ENCODE results near the gene TECPR2. TPM values are rescaled to one million over a fixed set of nuclear protein-coding genes. Genes with fewer than 3 reads are reported as not detected.

TECPR2 gene
- total RNA-seq, 6 donors from 2014 or later, result 16.3 to 71.2 (median 24.6) TPM

DNA sequence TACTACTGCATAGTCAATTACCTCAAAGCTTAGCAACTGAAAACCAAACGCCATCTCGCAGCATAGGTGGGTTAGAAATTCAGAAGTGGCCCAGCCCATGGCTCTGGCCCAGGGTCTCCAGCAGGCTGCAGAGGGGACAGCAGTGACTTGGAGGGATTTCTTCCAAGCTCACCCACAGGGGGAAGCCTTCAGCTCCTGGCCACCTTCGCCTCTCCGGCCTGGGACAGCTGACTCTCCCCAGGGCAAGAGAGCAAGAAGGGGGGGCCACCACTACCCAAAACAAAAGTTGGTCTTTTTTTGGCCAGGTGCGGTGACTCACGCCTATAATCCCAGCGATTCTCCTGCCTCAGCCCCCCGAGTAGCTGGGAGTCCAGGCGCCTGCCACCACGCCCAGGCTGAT, 179.0 kb downstream of the TECPR2 start:
- no peak overlapping the region for H3K27ac ChIP-seq
- no peak for DNase-seq
- H3K27me3 ChIP-seq, result peaks cover 0 to 23% (median 14%) of the 10 kb centered on the region in 4 donors
- ATAC-seq (ENCODE audit: low FRiP score in 2 of 2), result no peak
- peaks cover 10 to 33% (median 16%) of the 10 kb centered on the region in 4 donors for H3K4me1 ChIP-seq
- WGBS, 2 donors, result 91 to 93% methylated on average over 8 to 10 of the region's 10 CpGs
- H3K36me3 ChIP-seq, result no peaks in the 10 kb centered on the region
- H3K9me3 ChIP-seq, result no peaks in the 10 kb centered on the region
- H3K4me3 ChIP-seq, result no peak overlapping the region
- TF ChIP-seq, protein P1, sequence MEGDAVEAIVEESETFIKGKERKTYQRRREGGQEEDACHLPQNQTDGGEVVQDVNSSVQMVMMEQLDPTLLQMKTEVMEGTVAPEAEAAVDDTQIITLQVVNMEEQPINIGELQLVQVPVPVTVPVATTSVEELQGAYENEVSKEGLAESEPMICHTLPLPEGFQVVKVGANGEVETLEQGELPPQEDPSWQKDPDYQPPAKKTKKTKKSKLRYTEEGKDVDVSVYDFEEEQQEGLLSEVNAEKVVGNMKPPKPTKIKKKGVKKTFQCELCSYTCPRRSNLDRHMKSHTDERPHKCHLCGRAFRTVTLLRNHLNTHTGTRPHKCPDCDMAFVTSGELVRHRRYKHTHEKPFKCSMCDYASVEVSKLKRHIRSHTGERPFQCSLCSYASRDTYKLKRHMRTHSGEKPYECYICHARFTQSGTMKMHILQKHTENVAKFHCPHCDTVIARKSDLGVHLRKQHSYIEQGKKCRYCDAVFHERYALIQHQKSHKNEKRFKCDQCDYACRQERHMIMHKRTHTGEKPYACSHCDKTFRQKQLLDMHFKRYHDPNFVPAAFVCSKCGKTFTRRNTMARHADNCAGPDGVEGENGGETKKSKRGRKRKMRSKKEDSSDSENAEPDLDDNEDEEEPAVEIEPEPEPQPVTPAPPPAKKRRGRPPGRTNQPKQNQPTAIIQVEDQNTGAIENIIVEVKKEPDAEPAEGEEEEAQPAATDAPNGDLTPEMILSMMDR (IDR thresholded peaks at IDR 0.05), result no peak
- TF ChIP-seq POLR2A (IDR thresholded peaks at IDR 0.05), result no peak
- TF ChIP-seq POLR2AphosphoS5 (IDR thresholded peaks at IDR 0.05), result no peak
- TF ChIP-seq EP300 (IDR thresholded peaks at IDR 0.05), result no peak

DNA sequence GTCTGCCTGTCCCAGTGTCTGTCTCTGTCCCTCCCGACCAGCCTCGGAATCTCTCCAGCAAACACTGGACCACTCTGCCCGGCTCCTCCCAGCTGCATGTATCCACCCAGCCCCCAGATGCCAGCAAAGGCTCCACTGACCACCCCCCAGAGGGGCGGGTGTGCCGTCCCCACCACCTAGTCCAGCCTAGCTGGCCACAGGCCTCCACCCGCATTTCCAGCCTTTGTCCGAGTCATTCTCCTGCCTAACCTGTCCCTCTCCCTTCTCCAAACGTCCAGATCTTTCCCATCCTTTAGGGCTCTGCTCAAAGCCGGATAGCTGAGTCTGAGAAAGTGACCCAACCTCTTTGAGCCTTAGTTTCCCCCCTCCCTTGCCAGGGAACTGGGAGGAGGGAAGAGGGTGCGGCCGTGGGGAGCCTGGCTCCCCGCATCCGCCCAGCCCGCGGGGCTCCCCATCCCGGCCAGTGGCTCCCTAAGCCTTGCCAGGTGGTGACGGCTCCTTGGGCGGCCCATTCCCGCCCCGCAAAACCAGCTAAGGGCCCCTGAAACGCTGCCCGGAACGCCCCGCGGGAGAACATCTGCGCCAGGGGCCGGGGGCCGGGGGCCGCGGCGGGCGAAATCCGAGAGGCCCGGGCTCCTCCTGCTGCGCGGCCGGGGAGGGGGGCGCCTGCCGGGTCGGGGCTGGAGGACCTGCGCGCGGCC, 181.5 kb downstream of the TECPR2 start:
- DNase-seq (no peak), ATAC-seq (ENCODE audit: low FRiP score in 2 of 2) (peak in 1 of 2 donors; percentile 47)
- WGBS, 2 donors, result 57 to 73% methylated on average over 6 to 15 of the region's 43 CpGs

DNA sequence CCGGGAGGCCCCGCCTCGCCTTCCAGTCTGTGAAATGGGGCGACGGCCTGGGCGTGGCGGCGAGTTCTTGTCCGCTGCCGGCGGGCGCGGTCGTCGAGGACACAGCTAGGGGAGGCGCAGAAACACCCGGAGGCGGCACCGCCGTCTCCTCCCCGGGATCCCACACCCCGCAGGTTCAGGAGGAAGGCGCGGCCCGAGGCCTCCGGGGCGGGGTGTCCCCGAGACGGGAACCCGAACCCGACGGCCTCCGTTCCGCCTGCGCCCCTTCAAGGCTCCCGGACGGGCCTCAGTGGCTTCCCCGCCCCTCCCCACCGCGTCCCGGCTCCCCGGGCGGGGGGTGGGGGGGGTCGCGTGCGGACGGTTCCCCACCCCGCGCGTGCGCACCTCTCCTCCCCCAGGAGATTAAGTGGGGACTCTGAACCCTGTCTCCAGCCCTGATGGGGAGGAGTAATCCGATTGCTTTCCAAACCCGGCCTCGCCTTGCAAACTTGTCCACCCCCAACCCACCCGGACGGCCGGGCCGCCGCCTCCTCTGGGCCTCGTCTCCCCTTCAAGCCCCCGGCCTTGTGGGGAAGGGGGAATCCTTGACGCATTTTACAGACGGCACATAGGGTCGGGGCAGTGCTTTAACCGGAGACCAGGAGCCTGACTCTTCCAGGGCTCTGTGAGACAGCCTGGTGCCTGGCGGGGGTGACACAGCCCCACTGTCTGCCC, 182.2 kb downstream of the TECPR2 start:
- TF ChIP-seq, protein P1 (IDR thresholded peaks at IDR 0.05), result no peak
- no peak for TF ChIP-seq POLR2A (IDR thresholded peaks at IDR 0.05)
- TF ChIP-seq POLR2AphosphoS5 (IDR thresholded peaks at IDR 0.05), result no peak
- no peak for TF ChIP-seq EP300 (IDR thresholded peaks at IDR 0.05)
- peak in 1 of 2 donors; percentile 81 for ATAC-seq (ENCODE audit: low FRiP score in 2 of 2)
- H3K27me3 ChIP-seq, result peaks cover 0 to 23% (median 14%) of the 10 kb centered on the region in 4 donors
- WGBS, 2 donors, result 7 to 22% methylated on average over 25 to 40 of the region's 66 CpGs
- H3K4me3 ChIP-seq, result peak overlapping the region in 3 of 4 donors; percentile 25 to 37 (median 35)
- H3K4me1 ChIP-seq, result peaks cover 6 to 27% (median 14%) of the 10 kb centered on the region in 4 donors
- H3K9me3 ChIP-seq, result no peaks in the 10 kb centered on the region
- H3K36me3 ChIP-seq, result no peaks in the 10 kb centered on the region
- no peak overlapping the region for H3K27ac ChIP-seq
- peak in 1 of 2 donors; percentile 90 for DNase-seq

More for the DNA sequence above, 181.5 kb downstream of the TECPR2 start:
- Histone ChIP-seq H3K27me3 (peaks cover 0 to 23% (median 14%) of the 10 kb centered on the region in 4 donors), H3K36me3 (no peaks in the 10 kb centered on the region), H3K27ac (no peak overlapping the region), H3K9me3 (no peaks in the 10 kb centered on the region), H3K4me3 (peak overlapping the region in 3 of 4 donors; percentile 25 to 37 (median 35)), H3K4me1 (peaks cover 10 to 33% (median 16%) of the 10 kb centered on the region in 4 donors)
- TF ChIP-seq POLR2A (IDR thresholded peaks at IDR 0.05) (no peak), EP300 (IDR thresholded peaks at IDR 0.05) (no peak), POLR2AphosphoS5 (IDR thresholded peaks at IDR 0.05) (no peak)
- TF ChIP-seq, protein P1 (IDR thresholded peaks at IDR 0.05), result no peak

DNA sequence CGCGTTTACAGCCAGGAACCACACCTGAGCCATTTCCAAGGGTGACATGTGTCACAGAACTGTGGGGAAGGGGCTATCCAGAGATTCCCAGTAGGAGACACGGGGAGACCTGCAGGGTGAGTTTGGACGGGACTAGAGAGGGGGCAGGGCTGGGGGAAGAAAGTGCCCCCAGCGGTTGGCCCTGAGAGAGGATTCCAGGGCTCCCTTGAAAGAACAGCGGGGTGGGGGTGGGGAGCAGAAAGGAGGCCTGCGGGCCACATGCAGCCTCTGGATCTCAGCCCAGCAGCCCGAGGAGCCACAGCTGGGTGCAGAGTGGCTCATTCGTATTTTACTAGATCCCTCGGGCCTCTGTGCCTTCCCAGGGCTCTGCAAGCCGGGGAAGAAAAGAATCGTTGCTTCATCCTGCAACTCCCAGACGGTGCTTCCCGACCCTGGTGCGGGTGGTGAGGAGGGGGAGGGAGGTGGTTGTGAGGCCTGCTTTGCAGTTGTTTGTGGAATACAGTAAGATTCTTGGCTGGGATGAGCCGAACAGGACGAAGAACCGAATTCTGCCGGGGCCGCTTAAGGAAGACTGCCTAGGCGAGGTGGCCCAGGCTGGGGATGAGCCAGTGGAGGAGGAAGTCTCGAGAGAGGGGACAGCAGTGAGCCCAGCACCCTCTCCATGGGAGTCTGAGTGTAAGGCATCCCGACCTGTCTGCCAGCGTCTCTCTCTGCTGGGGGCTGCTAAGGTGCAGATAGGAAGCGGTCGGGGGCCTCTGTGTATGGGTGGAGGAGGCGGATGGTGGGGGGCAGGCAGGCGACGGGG, 182.9 kb downstream of the TECPR2 start:
- 66 to 80% methylated on average over 21 to 29 of the region's 29 CpGs for WGBS, 2 donors
- ATAC-seq (ENCODE audit: low FRiP score in 2 of 2), result no peak
- no peak overlapping the region for H3K4me3 ChIP-seq
- TF ChIP-seq EP300 (IDR thresholded peaks at IDR 0.05) (no peak), POLR2AphosphoS5 (IDR thresholded peaks at IDR 0.05) (no peak)
- TF ChIP-seq, protein P1 (IDR thresholded peaks at IDR 0.05), result no peak
- no peak for DNase-seq
- H3K9me3 ChIP-seq, result no peaks in the 10 kb centered on the region
- no peaks in the 10 kb centered on the region for H3K36me3 ChIP-seq
- H3K4me1 ChIP-seq, result peaks cover 3 to 20% (median 10%) of the 10 kb centered on the region in 4 donors
- peaks cover 0 to 23% (median 14%) of the 10 kb centered on the region in 4 donors for H3K27me3 ChIP-seq
- no peak overlapping the region for H3K27ac ChIP-seq
